Stimulated activated CD8-positive, alpha-beta memory T cell treated with anti-CD3 and anti-CD28 coated beads, Interleukin-15, amount 100 ng/mL, for 24 hours (primary cell): ENCODE data around the gene ADGRD1.

Experiments
- DNase-seq: peaks from one replicate; pipeline ENCODE4 v3.0.0-alpha.2; 2020; ENCODE audit warnings: low read depth

Gene ADGRD1

DNA sequence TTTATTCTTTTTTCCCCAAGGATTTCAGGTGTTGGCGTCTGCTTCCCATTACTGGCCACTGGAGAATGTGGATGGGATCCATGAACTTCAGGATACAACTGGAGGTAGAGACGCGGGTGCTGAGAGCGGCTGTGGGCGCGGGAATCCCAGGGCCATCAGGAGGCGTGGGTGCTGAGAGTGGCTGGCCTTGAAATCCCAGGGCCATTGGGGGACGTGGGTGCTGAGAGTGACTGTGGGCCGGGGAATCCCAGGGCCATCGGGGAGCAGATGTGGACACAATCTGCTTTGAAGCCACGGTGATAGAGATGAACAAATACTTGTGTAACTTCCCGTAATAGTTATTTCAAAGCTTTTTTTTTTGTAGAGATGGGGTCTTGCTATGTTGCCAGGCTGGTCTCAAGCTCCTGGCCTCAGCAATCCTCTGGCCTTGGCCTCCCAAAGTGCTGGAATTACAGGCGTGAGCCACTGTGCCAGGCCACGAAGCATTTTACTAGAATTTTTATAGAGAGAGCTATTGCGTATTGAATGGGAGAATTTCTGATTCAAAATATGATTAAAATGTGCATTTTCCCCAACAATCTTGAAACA, 12.8 kb downstream of the ADGRD1 start:
- DNase-seq = no peak

DNA sequence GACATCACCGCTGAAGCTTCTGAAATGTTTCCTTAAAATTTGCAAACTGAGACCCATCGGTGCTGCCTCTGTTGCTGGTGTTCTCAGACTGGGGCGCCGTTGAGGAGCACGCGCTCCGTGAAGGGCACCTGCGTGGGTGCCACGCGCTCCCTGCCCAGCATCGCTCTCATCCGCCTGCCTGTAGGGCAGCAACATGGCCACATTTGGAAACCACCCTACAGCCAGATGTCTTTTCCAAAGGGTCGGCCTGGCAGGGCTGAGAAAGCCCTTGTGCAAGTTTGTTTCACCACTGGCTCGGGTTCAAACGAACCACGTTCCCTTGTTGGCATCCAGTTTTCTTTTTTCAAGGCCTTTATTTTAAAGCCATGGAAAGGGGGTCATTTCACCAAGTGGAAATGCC, 13.9 kb downstream of the ADGRD1 start:
- DNase-seq = no peak

DNA sequence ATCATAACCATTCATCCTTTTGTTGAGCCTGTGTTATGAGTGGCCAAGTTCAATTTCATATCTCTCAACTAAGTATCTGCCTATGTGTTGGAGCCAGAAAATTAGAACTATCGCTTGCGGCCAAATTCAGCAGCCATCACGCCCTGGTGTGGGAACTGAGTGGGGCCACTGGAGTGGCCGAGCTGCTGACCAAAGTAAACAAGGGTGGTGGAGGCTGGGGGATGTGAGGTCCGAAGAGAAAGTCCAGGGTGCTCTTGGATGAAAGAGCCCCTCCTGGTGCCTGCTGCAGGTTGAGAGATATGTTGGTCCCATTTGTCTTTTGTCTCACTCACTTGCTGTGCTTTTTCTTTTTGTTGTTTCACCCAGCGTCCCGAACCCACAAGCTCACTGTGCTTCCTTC, 14.9 kb downstream of the ADGRD1 start:
- DNase-seq = no peak

DNA sequence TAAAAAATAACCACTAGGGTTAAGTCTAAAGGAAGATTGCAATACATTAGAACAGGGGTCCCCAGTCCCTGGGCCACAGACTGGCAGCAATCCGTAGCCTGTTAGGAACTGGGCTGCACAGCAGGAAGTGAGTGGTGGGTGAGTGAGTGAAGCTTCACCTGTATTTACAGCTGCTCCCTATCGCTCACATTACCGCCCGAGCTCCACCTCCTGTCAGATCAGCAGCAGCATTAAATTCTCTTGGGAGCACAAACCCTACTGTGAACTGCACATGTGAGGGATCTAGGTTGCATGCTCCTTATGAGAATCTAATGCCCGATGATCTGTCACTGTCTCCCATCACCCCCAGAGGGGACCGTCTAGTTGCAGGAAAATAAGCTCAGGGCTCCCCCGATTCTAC, 15.5 kb downstream of the ADGRD1 start:
- DNase-seq = no peak

DNA sequence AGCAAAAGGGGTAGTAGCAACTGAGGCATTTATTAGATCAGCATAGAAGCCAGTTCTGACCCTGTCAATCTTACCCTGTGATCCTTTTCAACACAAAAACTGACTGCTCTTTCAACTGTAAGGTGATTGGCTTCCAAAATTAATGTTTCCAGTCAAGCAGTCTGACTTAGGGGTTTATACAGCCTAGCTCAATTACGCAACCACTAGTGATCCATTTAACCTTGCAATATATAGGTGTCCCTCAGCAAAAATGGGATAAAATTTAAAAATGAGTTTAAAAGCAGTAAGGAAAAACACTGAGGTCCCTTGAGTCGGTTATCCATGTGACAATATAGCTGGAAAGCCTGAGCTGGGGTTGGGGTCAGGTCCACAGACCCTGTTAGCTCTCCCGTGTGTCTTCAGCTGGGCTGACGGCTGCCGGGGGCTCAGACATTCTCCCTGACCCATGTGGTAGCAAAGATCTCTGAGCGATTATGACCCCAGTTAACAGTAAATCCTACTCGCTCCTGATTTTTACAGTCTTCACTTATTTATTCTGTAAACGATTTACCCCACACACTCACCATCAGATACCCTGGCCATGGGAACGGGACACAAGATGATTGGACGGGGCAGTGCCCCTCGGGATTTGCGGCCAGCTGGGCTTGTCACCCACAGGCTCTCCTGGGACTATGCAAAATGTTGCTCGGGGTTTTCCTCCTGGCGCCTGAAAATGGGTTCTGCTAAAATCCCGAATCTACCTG, 16.6 kb downstream of the ADGRD1 start:
- DNase-seq = no peak

DNA sequence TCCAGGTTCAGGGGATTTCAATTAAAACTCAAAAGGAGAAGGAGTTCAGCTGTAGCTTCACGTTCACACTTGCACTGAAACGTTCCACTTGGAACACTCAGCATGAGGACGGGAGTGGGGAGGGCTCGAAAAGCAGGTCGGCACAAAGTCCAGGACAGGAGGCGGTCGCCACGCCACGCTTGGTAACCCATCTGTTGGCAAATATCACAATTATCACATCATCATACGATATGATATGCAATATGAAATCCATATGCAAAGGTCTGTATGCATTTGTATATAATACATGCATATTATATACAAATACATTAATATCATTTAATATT, 17.2 kb downstream of the ADGRD1 start:
- DNase-seq = no peak

DNA sequence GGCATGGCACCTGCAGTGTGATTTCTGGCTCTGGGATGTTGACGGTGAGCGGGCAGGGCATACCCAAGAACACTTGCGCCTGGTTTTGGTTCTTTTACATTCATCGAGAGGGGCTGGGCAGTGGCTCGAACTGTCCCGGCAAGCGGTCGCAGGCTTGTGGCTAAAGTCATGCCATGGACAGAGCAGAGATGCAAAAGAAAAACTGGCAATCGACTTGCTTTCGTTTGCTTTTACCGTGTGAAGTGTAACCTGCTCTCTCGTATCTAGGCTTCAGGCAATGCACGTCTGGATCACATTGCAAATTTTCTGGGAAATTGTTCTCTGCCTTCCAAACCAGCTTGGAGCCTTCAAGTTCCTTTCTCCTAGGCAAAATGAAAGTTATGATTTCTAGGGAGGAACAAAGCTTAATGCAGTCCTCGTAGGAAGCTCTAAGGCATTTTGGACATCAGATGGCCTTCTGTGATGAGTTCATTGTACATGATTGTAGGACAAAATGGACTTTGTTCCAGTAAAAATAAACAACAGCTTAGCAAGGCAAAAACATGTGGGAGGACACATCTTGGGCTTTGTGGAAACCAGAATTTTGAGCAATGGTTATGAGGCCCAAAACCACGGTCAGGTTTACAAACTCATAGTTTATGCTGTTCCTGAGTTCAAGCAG, 18.3 kb downstream of the ADGRD1 start:
- DNase-seq = no peak

DNA sequence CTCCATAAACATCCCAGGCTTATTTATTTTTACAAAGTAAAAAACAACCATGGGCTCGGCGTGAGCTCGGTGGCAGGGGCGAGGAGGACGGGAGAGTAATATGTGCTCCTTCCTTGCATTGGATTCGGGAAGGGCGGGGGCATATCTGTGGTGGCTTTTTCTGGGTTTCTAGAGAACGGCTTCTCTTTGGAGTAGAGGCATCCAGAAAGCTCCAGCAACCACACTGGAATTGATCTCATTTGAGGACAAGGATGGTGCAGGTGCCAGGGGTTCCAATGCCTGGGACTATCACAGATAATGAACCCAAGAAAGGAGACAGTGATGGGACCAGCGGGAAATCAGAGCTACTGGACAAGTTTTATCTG, 18.9 kb downstream of the ADGRD1 start:
- no peak for DNase-seq

DNA sequence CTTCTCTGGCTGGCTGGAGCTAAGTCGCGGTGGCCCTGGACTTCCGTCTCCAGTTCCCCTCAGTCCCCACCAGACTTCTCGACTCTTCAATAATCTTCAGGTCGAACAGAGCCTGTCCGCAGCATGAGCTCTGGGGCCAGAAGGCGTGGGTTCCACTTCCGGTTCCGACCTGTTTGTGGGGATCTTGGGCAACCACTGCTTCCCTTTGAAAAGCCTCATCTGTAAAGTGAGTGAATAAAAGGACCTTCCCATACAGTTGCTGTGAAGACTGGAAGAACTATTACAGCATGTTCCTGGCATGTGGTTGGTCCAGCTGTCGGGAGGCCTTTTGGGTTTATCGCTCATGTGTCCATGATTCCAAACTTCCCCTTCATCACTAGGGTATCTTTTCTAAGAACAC, 19.4 kb downstream of the ADGRD1 start:
- no peak for DNase-seq

DNA sequence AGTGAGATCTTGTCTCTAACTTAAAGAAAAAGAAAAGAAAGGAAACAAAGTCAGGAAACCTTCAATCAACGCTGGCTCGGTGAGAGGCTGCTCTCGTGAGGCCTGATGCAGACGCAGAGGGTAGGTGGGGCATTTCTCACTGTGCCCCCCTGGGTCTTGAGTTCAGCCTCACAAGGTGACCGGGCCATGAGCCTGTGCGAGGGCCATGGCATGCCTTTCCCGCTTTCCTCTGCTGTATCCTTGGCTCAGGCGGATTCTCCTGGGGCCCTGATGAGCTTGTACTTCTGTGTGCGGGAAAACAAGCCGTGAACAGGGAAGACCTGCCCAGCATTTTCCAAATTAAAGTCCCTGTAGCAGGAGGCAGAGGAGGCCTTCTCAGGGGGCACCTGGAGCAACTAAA, 20.2 kb downstream of the ADGRD1 start:
- DNase-seq = no peak

DNA sequence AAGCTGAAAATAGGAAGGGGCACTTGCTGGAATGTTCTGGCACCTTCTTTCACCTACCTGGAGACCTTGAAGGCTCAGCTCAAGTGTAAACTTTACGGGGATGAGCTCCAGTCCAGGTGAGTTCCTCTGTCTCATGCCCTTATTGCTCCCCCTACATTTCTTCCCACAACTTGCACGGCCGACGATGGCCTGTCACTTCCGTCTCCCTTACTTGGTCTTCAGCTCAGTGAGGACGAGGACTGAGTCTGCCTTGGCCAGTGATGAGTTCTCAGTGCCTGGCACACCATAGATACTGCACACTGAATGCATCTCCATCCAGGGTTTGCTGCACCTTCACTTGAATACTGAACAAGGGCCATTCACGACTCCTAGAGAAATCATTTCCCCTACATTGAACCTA, 21.4 kb downstream of the ADGRD1 start:
- DNase-seq = no peak

DNA sequence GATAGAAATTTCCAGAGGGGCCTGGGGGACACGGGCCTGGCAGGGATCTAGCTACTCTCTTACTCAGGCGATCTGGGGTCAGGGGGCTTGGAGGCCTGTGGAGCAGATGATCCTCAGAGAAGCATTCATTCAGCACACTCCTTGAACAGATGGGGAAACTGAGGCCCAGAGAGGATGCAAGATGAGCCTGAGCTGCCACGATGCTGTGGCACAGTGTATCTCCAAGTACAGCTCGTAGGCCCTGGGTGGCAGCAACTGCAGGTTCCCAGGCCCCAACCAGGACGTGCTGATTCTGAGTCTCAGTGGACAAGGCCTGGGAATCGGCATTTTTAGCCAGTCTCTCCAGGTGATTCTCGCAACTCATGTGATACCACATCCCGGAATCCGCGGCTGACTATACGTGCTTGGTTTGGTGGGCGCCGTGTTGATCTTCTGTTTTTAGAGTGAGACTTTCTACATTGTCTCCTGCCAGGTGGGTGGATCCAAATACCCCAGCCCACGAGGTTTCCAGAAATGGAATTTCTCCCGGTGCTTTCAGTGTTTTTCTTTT, 22.5 kb downstream of the ADGRD1 start:
- DNase-seq = no peak

DNA sequence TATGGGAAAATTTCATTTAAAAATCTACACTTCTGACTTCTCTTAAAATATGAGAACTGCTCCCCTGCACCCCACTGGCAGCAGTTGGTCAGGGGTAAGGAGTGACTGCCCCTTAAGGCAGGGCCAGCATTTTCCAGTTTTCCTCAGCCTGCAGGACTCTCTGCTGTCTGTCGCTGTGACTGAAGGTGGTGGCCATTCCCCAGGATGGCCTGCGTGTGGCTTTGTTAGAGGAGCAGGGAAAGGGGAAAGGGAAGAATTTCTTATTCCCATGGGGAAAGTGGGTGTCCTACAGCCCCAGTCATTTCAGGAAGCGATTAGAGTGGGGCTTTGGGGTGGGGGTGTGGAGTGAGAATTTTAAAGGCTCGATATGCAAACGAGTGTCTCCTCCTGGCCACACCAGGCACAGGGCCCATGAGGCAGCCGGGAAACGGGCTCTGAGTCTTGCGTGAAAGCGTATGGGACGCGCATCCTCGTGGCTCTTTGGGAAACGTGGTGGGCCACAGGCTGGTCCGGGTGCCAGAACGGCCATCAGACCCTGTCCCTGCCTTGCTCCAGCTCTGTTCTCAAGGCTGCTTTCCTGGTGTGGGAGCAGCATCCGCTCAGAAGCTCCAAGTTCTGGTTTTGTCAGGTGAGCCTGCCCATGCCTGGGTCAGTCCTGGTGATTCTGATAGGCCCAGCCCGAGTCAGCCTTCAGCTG, 23.5 kb downstream of the ADGRD1 start:
- no peak for DNase-seq

DNA sequence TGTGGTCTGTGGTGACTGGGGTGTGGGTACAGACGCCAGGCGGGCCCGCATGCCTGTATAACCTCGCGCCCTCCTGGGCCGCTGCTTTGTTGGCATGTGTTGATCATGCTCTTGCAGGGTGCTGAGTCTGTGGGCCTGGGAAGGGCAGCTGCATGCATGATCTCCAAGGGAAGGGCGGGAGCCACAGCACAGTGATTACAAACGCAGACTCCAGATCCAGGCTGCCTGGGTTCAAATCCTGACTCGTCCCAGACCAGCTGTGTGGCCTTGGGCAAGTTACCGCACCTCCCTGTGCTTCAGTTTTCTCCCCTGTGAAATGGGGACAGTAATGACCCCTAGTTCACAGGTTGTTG, 24.0 kb downstream of the ADGRD1 start:
- DNase-seq = no peak

DNA sequence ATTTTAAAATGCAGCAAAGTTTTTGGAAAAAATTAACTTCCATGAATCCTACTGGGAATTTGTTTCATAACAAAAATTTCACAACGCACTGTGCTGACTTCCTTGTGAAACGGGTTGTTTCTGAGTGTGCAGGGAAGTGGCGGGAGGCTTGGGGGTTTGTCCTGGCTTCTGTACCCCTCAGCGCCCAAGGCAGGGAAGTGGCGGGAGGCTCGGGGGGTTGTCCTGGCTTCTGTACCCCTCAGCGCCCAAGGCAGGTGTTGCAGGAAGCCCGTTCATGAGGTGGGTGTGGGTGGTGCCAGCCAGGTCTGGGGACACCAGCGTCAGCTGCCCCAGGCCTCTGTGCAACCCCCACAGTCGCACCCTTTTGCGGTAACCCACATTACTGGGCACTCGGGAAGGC, 25.1 kb downstream of the ADGRD1 start:
- DNase-seq = no peak

DNA sequence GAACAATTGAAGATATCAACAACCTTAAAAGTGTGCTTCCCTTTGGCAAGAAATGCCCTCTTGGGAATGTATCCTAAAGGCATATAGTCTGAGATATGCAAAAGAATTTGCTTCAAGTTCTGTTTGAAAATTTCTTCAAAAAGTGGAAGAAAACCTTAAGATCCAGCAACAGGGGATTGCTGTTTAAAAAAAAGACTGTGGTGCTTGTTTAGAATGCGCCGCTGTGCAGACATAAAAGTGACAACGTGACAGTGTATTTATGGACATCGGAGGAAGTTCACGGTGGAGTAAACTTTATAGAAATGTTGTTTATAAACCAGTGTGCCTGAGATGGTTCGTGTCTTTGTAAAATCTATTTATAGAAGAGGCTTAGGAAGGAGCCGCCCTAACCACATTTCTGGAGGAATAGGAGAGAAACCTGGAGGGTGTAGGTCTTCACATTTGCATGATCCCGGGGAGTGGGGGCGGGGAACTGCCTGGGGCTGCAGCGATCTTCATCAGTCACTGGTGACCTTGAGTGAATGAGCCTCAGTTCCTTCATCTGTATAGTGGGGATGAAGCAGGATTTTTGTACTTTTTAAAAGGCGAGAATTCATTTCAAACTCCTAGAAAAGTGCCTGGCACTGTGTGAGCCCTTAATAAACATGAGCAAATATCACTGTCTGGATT, 27.5 kb downstream of the ADGRD1 start:
- DNase-seq = no peak

DNA sequence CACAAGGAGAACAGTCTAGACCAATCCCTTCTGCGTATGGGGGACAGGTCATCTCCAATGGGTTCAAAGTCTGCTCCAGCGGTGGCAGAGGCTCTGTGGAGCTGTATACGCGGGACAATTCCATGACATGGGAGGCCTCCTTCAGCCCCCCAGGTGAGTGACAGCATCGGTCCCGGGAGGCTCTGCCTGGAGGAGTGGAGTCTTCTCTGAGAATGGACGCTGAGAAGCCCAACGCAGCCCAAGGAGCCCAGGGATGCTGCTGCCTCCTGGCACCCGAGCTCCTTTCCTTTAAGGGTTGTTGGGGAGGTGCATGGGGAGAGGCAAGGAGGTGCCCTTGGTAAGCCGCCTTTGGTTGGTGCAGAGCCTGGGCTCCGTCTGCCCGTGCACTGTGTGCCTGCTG, 28.2 kb downstream of the ADGRD1 start:
- DNase-seq = no peak

DNA sequence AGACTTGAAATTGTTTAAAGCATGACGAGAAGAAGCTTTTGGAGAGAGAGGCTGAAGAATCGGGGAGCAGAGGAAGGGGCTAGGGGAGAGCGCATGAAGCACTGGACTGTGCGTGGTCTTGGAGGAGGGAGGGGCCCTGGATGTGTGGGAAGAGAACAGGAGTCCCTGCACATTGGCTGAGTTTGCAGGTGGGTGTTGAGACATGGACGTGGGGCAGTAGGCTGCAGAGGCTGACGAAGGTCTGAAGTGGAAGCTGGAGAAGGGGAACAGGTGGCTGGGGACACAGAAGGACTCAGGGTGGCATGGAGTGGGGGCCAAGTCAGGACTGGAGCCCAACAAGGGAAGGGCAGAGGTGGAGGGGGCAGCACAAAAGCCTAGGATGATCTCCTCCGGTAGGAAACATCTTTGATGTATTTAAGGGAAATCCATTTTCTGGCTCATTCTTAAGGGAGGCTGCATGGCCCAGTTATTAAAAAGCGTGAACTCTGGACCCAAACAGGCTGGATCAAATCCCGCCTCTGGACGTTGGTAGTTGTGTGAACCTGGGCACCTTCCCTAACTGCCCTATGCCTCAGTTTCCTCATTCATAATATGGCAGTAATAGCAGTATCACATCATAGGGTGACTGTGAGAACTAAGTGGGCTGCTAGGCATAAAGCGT, 29.0 kb downstream of the ADGRD1 start:
- no peak for DNase-seq

DNA sequence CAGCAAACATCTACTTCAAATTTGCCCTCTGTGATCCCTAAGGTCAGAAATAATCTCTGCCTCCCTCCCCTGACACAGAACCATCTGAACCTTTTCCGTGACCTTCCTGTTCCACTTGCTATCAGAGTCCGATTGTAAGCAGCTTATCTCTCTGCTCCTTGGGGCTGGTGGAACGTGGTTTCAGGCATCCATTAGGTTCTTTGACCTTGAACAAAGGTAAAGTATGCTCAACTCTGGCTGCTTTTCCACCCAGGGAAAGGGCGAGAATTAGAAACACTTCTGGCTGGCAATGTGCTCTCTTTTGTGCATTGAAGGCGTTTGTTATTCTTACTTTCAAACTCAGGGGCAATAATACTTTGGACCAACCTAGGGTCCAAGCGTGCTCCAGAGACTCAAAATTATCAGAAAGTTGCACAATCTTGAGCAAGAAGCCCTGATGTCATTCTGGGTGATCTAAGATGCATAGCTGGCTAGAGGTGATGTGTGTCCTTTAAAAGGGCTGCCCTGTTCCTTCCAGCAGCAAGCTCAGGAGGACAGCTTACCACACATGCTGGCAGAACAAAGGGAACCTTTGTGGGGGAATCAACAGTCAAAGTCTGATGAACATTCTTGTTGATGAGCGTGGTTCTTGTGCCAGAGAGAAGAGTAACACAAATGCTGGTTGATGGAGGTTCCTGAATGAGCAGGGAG, 29.8 kb downstream of the ADGRD1 start:
- no peak for DNase-seq

DNA sequence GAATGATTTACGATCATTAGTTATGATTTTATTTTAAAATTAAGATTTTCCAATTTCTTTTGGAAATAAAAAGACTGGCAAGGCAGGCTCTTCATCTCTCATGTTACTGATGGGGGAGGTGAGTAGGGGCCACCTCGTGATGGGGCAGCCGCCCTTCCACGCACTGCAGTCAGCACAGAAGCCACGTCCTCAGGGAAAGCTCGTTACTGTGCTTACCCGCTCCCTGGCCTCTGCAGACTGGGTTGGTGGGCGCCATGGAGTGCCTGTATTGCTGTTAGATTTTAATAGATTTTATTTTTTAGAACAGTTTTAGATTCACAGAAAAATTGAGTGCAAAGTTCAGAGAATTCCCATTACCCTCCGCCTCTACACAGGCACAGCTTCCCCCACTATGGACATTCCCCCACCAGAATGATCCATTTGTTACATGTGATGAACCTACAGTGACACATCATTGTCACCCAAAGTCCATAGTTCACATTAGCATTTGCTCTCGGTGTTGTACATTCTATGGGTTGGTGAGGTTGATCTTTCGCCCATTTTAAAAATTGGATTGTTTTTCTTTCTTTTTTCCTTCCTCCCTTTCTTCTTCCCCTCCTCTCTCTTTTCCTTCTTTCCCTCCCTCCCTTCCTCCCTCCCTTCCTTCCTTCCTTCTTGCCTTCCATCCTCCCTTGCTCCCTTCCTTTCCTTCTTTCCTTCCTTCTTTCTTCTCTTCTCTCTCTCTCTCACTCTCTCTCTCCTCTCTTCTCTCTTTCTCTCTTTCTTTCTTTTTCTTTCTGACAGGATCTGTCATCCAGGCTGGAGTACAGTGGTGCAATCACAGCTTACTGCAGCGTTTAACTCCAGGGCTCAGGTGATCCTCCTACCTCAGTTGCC, 30.7 kb downstream of the ADGRD1 start:
- no peak for DNase-seq
